Spinal cord (tissue), 10 donors: ENCODE measurements around the gene CC2D1A. TPM values are rescaled to one million over a fixed set of nuclear protein-coding genes. Genes with fewer than 3 reads are reported as not detected.
"Not testable (repeated sequence)": the region's sequence is repeated elsewhere in the genome, so short reads cannot be mapped to it uniquely, and the experiment has no call there.

ENCODE experiments used
- DNase-seq, 6 donors: peaks; one replicate each; pipeline versions ENCODE4 v3.0.0 to v3.0.0-alpha.2; 2013 to 2015; ENCODE audit warnings: low spot score in 6 of 6, low read depth in 4 of 6
- H3K27ac ChIP-seq: one replicate; pipeline ENCODE4 v1.5.1; 2013; ENCODE audit warnings: low read depth, low read length, control low read depth
- H3K27me3 ChIP-seq: one replicate; pipeline ENCODE4 v1.6.1; 2013; ENCODE audit warnings: low read length; ENCODE audit not compliant: control insufficient read depth, insufficient read depth
- H3K36me3 ChIP-seq: one replicate; pipeline ENCODE4 v1.6.1; 2013; ENCODE audit warnings: low read length; ENCODE audit not compliant: control insufficient read depth, insufficient read depth
- H3K4me1 ChIP-seq: one replicate; pipeline ENCODE4 v1.6.1; 2013; ENCODE audit warnings: low read length; ENCODE audit not compliant: control insufficient read depth, insufficient read depth
- H3K4me3 ChIP-seq: one replicate; pipeline ENCODE4 v1.5.1; 2013; ENCODE audit warnings: low read depth, low read length, control low read depth
- H3K9me3 ChIP-seq: one replicate; pipeline ENCODE4 v1.6.1; 2013; ENCODE audit warnings: low read length; ENCODE audit not compliant: control insufficient read depth, insufficient read depth
- WGBS: methylation state at CpG from one replicate; pipeline ENCODE4 v1.1.5; 2013; ENCODE audit warnings: missing lambda C conversion rate; ENCODE audit not compliant: insufficient coverage; 5-methylcytosine and 5-hydroxymethylcytosine counted together
- polyA plus RNA-seq, 2 donors: library from polyadenylated mRNA; unstranded; fragments of 120-200 nt; gene quantifications; one replicate each; pipeline ENCODE4 v1.2.1, GENCODE V29; 2013; ENCODE audit not compliant: insufficient read length in 2 of 2
- total RNA-seq, 2 donors: library from RNA; depleted of rRNA in 1 of 2; stranded (reverse); fragments of 120-200 nt in 1 of 2; fragments of >200 nt in 1 of 2; gene quantifications; one replicate each; pipeline versions ENCODE4 v1.2.3 to v1.2.4, GENCODE V29; 2013 to 2014
- donor health status: healthy.

The CC2D1A gene
- total and polyA plus RNA-seq, 4 donors: 11.8 to 112 (median 54.2) TPM

- H3K4me3 ChIP-seq: no peak overlapping the region
- H3K9me3 ChIP-seq: no peaks in the 10 kb centered on the region
- H3K4me1 ChIP-seq: no peaks in the 10 kb centered on the region
- no peak overlapping the region for H3K27ac ChIP-seq
- H3K27me3 ChIP-seq: no peaks in the 10 kb centered on the region
- H3K36me3 ChIP-seq: peaks cover 89% of the 10 kb centered on the region
- no peak for DNase-seq
- 90% methylated on average over 2 of the region's 5 CpGs for WGBS
Measured at GRCh38 chr19:13964776-13965175, 58.8 kb downstream of the CC2D1A start.

- 91% methylated on average over 22 of the region's 24 CpGs for WGBS
- no peak for DNase-seq
- H3K4me1 ChIP-seq: no peaks in the 10 kb centered on the region
- no peak overlapping the region for H3K27ac ChIP-seq
- H3K36me3 ChIP-seq: peaks cover 89% of the 10 kb centered on the region
- H3K4me3 ChIP-seq: no peak overlapping the region
- H3K27me3 ChIP-seq: no peaks in the 10 kb centered on the region
- H3K9me3 ChIP-seq: no peaks in the 10 kb centered on the region
Measured at GRCh38 chr19:13965377-13965896, 59.4 kb downstream of the CC2D1A start.

GRCh38 chr19:13965926-13966683 lies 60.1 kb downstream of the CC2D1A start:
- H3K36me3 ChIP-seq: peaks cover 87% of the 10 kb centered on the region
- 90% methylated on average over 17 of the region's 20 CpGs for WGBS

GRCh38 chr19:13966684-13967128 lies 60.7 kb downstream of the CC2D1A start:
- Histone ChIP-seq H3K4me3 (no peak overlapping the region), H3K27ac (no peak overlapping the region), H3K27me3 (no peaks in the 10 kb centered on the region), H3K9me3 (no peaks in the 10 kb centered on the region), H3K4me1 (no peaks in the 10 kb centered on the region), H3K36me3 (peaks cover 86% of the 10 kb centered on the region)
- 93% methylated on average over 14 of the region's 14 CpGs for WGBS
- DNase-seq: no peak

More at GRCh38 chr19:13965926-13966683, 60.1 kb downstream of the CC2D1A start:
- H3K27ac ChIP-seq: no peak overlapping the region
- no peaks in the 10 kb centered on the region for H3K4me1 ChIP-seq
- H3K4me3 ChIP-seq: no peak overlapping the region
- no peak for DNase-seq
- H3K9me3 ChIP-seq: no peaks in the 10 kb centered on the region
- H3K27me3 ChIP-seq: no peaks in the 10 kb centered on the region

- H3K27ac ChIP-seq, H3K4me3 ChIP-seq, H3K9me3 ChIP-seq, H3K4me1 ChIP-seq, DNase-seq, H3K27me3 ChIP-seq: not testable (repeated sequence)
- 99% methylated on average over 7 of the region's 8 CpGs for WGBS
- peaks cover 84% of the 10 kb centered on the region for H3K36me3 ChIP-seq
Measured at GRCh38 chr19:13967206-13967605, 61.2 kb downstream of the CC2D1A start.

GRCh38 chr19:13968383-13968935 lies 62.5 kb downstream of the CC2D1A start:
- 96% methylated on average over 22 of the region's 22 CpGs for WGBS
- Histone ChIP-seq H3K27ac (no peak overlapping the region), H3K4me1 (no peaks in the 10 kb centered on the region), H3K36me3 (peaks cover 85% of the 10 kb centered on the region), H3K4me3 (no peak overlapping the region), H3K9me3 (no peaks in the 10 kb centered on the region), H3K27me3 (no peaks in the 10 kb centered on the region)
- DNase-seq: no peak

GRCh38 chr19:13968999-13969398 lies 63.0 kb downstream of the CC2D1A start:
- no peak overlapping the region for H3K4me3 ChIP-seq
- WGBS: 93% methylated on average over 18 of the region's 18 CpGs
- H3K9me3 ChIP-seq: no peaks in the 10 kb centered on the region
- no peak for DNase-seq
- peaks cover 84% of the 10 kb centered on the region for H3K36me3 ChIP-seq
- no peaks in the 10 kb centered on the region for H3K27me3 ChIP-seq
- H3K4me1 ChIP-seq: no peaks in the 10 kb centered on the region
- no peak overlapping the region for H3K27ac ChIP-seq

- Histone ChIP-seq H3K4me3 (no peak overlapping the region), H3K27me3 (no peaks in the 10 kb centered on the region), H3K36me3 (peaks cover 88% of the 10 kb centered on the region), H3K27ac (no peak overlapping the region), H3K9me3 (no peaks in the 10 kb centered on the region), H3K4me1 (no peaks in the 10 kb centered on the region)
- 93% methylated on average over 12 of the region's 18 CpGs for WGBS
- no peak for DNase-seq
Measured at GRCh38 chr19:13969897-13970296, 63.9 kb downstream of the CC2D1A start.

GRCh38 chr19:13971868-13972267 lies 65.9 kb downstream of the CC2D1A start:
- 99% methylated on average over 11 of the region's 15 CpGs for WGBS
- H3K36me3 ChIP-seq: peaks cover 90% of the 10 kb centered on the region

More at GRCh38 chr19:13971868-13972267, 65.9 kb downstream of the CC2D1A start:
- not testable (repeated sequence) for H3K4me3 ChIP-seq, H3K27me3 ChIP-seq, H3K9me3 ChIP-seq, H3K27ac ChIP-seq, DNase-seq, H3K4me1 ChIP-seq
